Neuron (in vitro differentiated cells): ENCODE results near the gene ANK2.

Source experiments
- H2AFZ ChIP-seq: one replicate; pipeline ENCODE4 v1.6.1; 2013; ENCODE audit warnings: low read depth, mild to moderate bottlenecking, inconsistent platforms, low read length, moderate library complexity
- H3K27me3 ChIP-seq: one replicate; pipeline ENCODE4 v1.6.1; 2013; ENCODE audit warnings: low read length; ENCODE audit not compliant: insufficient read depth
- H3K36me3 ChIP-seq: one replicate; pipeline ENCODE4 v1.6.1; 2013; ENCODE audit warnings: low read length; ENCODE audit not compliant: insufficient read depth
- H3K4me1 ChIP-seq: one replicate; pipeline ENCODE4 v1.6.1; 2013; ENCODE audit warnings: low read length; ENCODE audit not compliant: insufficient read depth
- H3K4me3 ChIP-seq: 2 replicates; pipeline ENCODE4 v1.5.1; 2013; ENCODE audit warnings: mild to moderate bottlenecking, low read length, moderate library complexity
- H3K9me3 ChIP-seq: one replicate; pipeline ENCODE4 v1.6.1; 2013; ENCODE audit warnings: low read length

ANK2 gene

DNA sequence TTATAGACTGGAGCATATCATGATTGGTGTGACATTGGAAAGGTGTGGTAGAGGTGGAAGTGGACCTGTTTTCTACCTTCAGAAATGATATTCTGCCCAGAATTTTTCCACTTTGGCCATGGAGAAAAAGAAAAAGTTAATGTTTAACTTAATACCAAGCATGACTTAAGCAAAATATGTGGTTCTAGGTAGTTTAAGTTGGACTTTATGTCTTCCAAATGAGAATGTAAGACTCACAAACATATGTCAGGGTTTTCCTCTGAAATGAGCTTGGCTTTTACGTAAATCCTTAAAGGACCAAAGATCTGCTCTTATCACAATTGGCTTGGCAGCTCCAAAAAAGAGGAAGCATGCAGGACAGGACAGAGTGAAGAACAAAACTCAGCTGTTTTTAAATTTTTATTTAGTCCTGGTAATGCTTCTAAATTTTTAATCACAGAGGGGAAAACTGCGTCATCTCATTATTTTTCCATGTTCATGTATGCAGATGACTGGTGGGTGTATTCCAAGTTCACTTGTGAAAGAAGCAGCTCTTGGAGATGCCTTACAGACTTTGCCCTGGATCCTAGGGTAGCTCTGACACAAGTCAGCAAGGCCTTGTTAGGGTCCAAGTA is 98.2 kb downstream of the ANK2 start:
- Histone ChIP-seq H3K9me3 (no peaks in the 10 kb centered on the region), H3K4me3 (no peak overlapping the region), H3K36me3 (no peaks in the 10 kb centered on the region), H3K4me1 (peaks cover 34% of the 10 kb centered on the region), H2AFZ (no peak overlapping the region), H3K27me3 (no peaks in the 10 kb centered on the region)

DNA sequence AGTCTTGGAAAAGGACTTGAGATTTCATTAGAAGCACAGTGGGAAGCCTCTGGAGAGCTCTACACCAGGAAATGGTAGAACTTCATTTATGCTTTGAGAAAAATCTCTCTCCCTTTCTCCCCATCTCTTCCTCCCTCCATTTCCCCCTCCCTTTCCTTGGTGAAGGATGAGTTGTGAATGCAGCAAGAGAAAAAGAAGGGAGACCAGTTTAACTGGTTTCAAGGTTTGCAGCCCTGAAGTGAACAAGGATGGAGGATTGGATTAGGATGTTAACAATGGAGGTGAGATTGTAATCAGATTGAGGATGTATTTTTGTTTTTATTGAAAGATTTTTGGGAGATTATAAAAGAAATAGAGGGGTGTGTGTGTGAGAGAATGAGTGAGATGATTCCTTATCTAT is 99.5 kb downstream of the ANK2 start:
- H3K4me1 ChIP-seq, result peaks cover 27% of the 10 kb centered on the region
- H3K27me3 ChIP-seq, result no peaks in the 10 kb centered on the region
- H2AFZ ChIP-seq, result no peak overlapping the region
- H3K9me3 ChIP-seq, result no peaks in the 10 kb centered on the region
- H3K4me3 ChIP-seq, result no peak overlapping the region
- no peaks in the 10 kb centered on the region for H3K36me3 ChIP-seq

DNA sequence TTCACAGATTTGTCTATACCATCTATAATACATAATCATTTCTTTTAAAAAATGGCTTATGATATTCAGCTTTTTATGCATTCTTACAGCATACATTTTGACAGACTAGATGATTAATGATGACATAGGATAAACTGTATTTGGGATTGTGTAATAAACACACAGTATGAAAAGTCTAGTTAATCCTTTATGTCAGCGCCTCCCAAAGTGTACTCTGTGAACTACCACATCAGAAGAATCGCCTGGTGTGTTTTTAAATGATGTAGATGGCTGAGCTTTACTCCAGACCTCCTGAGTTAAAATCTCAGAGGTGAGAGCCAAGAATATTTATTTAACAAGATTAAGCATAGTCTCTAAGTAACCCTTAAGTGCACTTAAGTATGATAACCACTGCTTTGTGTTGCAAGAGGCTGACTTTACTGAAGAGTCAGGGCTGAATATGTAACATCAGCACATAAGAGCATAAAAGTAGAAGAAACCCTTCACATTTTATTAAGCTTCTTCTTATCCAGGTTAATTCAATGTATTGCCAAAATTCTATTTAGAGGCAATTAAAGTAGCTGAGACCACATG is 104.2 kb downstream of the ANK2 start:
- Histone ChIP-seq H3K4me3 (no peak overlapping the region), H3K4me1 (no peaks in the 10 kb centered on the region), H3K9me3 (no peaks in the 10 kb centered on the region), H3K27me3 (no peaks in the 10 kb centered on the region), H2AFZ (no peak overlapping the region), H3K36me3 (no peaks in the 10 kb centered on the region)

DNA sequence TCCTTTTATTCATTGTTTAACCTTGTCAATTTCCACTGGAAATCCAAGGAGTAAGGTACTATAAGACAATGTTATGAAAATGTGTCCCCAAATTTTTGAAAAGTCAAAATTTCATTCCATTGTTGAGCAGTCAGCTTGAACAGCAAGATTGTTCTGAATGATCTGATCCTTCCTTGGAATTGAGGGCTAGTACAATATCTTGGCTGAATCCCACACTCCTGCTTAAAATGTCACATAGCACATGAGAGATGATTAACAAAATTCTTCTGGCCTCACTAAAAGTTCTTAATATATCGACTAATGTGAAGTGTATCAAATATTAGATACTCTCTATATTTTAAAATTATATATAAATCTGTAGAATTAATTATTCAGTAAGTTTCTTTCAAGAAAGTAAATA is 104.8 kb downstream of the ANK2 start:
- H3K36me3 ChIP-seq, result no peaks in the 10 kb centered on the region
- no peaks in the 10 kb centered on the region for H3K4me1 ChIP-seq
- no peak overlapping the region for H2AFZ ChIP-seq
- no peaks in the 10 kb centered on the region for H3K9me3 ChIP-seq
- H3K4me3 ChIP-seq, result no peak overlapping the region
- H3K27me3 ChIP-seq, result no peaks in the 10 kb centered on the region

DNA sequence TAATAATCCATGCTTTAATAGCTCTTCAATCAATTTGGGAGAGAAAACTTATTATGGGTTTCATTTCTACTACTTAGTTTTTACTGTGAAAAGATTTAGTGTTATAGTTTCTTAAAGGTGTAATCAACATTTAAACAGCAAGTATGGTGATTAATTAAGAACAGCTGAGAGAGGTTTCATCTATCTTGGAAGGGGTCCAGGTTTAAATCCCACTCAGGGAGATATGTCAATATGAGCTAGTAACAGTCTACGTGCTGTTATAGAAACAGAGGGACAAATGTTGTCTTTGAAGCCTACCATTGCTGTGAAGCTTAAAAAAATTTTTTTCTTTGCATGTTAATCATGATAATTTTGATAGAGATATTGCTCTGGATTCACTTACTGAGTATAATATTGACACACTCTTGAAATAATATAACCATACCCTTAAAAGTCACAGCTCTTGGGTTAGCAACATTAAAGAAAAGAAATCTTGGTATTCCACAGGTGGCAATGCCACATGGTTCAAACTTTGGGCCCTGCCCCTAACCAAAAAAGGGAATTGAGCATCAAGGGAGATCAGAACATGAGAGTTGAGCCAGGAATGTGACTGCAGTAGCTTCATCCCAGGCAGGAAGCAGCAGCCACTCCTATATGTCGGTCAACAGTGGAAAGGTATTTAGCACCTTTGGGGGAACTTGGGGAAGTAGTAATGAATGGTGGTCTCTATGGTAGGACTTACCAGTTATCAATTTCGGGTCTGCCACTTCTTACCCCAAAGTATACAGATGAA is 107.8 kb downstream of the ANK2 start:
- no peaks in the 10 kb centered on the region for H3K9me3 ChIP-seq
- no peak overlapping the region for H2AFZ ChIP-seq
- no peaks in the 10 kb centered on the region for H3K4me1 ChIP-seq
- no peaks in the 10 kb centered on the region for H3K27me3 ChIP-seq
- H3K36me3 ChIP-seq, result no peaks in the 10 kb centered on the region
- no peak overlapping the region for H3K4me3 ChIP-seq

DNA sequence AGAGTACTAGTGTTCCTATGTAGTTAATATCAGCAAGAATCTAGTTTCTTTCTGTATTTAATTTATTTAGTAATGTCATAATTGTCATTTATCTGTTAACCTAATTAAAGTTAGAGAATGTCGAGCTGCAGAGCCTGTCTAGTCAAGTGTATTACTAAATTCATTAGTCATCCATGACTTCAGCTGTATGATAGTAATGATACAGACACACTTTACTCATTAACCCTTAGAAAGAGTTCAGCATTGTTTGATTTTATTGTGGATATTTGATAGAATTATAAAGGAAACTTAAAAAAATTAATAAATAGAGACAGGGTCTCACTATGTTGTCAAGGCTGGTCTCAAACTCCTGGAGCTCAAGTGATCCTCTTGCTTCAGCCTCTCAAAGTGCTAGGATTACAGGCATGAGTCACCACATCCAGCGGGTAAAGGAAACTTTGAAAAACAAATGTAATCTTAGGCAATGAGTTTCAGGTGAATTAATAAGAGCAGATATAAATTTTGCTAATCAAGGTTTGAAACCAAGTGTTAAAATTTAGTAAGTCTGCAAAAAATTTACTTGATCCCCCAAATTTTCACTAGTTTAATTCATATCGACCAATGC is 110.6 kb downstream of the ANK2 start:
- H3K4me3 ChIP-seq, result no peak overlapping the region

DNA sequence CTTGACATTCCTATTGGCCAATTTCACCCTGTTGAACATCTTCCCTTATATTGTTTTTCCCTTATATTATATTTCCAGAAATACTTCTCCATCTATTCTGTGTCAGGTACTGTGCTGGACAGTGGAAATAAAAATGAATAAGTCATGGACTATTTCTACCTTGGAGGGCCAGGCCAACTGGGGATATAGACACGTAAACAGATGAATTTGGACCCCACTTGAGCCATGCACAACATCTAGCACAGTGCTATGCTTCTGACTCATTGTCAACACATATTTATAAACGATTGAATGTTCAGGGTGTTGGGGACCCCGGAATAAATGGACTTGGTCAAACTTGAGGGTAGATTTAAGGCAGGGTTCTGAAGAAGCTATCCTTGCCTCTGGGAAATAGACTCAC is 111.1 kb downstream of the ANK2 start:
- no peaks in the 10 kb centered on the region for H3K27me3 ChIP-seq
- H3K9me3 ChIP-seq, result no peaks in the 10 kb centered on the region
- no peak overlapping the region for H2AFZ ChIP-seq
- H3K4me1 ChIP-seq, result no peaks in the 10 kb centered on the region
- no peak overlapping the region for H3K4me3 ChIP-seq
- no peaks in the 10 kb centered on the region for H3K36me3 ChIP-seq

More for the DNA sequence above, 110.6 kb downstream of the ANK2 start:
- H3K36me3 ChIP-seq, result no peaks in the 10 kb centered on the region
- no peaks in the 10 kb centered on the region for H3K4me1 ChIP-seq
- no peaks in the 10 kb centered on the region for H3K9me3 ChIP-seq
- no peak overlapping the region for H2AFZ ChIP-seq
- no peaks in the 10 kb centered on the region for H3K27me3 ChIP-seq

DNA sequence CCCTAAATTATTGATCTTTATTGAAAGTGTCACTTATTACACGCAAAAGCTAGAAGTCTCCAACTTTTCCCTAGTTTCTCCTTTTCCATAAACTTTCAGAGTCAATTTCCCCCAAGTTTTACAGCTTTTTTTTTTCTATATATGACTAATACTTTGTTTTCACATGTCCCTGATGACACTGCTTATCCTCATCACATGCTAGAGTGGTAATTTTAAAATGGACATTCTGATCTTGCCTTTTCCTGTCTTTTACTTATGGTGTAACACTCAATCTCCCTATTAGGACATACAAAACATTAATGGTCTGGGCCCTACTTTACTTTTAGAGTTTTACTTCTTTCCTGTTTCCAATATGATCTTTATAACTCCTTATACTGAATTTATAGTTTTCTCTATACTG is 112.6 kb downstream of the ANK2 start:
- no peaks in the 10 kb centered on the region for H3K4me1 ChIP-seq
- no peak overlapping the region for H2AFZ ChIP-seq
- H3K36me3 ChIP-seq, result no peaks in the 10 kb centered on the region
- H3K27me3 ChIP-seq, result no peaks in the 10 kb centered on the region
- H3K4me3 ChIP-seq, result no peak overlapping the region
- H3K9me3 ChIP-seq, result no peaks in the 10 kb centered on the region

DNA sequence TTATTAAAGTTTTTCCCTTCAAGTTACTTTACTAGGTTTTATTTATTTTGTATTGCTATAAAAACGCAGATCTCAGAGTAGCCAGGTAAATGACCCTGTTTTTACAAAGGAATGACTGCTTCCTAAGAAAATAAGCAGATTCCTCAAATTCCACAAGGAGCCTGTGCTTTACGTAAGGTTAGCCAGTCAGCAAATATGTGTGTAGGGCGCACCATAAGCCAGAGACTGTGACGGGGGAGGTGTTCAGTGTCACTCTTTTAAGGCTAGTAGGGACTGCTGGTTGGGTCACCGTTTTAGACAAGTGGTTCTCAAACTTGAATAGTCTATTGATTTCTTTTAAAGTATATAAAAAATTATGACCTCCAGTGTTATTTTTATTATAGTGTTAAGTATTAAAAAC is 119.9 kb downstream of the ANK2 start:
- peaks cover 20% of the 10 kb centered on the region for H3K4me1 ChIP-seq
- no peak overlapping the region for H3K4me3 ChIP-seq
- H3K9me3 ChIP-seq, result no peaks in the 10 kb centered on the region
- no peaks in the 10 kb centered on the region for H3K27me3 ChIP-seq
- H2AFZ ChIP-seq, result no peak overlapping the region
- H3K36me3 ChIP-seq, result no peaks in the 10 kb centered on the region

DNA sequence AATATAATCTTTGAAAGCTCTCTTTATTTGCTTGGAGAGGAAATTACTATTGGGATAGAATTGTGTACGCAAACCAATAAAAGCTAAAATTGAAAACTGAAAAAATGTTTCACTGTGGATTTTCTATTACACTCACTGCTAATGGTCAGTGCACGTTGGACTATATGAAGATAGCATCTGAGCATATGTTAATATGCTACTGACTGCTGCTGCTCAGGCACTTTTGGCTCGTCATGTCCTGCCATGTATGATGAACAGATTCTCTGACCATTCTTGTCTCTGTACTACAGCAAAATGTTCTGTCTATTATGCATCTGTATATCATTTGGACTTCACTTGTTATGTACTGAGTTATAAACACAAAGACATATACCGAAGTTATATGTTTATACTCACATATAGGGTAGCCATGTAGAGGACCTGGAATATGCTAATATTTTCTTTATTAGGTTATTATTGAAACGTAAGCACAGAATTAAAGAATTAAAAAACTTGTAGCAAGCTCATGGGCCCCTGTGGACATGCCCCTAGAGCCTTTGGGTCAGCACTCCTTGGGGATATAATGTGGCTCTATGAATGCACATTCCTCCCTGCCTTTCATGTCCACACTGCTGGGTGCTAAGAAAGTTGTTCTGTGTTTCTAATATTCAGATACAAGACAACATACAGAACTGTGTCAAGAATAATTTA is 120.8 kb downstream of the ANK2 start:
- Histone ChIP-seq H2AFZ (no peak overlapping the region), H3K27me3 (no peaks in the 10 kb centered on the region), H3K9me3 (no peaks in the 10 kb centered on the region), H3K4me1 (peaks cover 20% of the 10 kb centered on the region), H3K4me3 (no peak overlapping the region), H3K36me3 (no peaks in the 10 kb centered on the region)

DNA sequence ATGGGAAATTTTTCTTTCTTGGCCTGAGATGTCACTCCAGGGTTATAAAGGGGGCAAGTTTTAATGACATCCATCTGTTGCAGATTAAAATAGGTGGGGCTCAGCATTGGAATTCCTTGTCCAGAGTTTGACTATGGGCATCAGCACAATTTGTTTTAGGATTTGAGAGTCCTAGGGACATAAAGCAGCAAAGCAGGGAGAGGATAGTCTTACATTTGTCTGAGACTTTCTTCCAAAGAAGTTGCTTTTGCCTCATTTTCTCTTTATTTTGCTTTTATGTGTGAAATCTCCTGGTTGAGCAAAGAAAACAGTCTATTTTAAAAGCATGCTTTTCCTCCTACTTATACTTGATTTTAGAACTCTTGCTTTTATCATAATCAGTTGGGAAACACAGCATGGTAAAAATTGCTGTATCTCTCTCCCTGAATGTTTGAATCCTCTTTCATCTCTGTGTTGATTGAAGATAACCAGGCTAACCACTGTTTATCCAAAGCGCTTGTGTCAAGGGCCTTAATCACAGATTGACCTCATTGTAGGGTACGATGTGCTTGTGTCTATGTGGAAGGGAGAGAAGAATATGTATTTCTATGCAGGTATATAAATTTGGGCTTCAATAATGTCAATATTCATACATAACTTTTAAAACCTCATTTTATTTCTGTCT is 121.5 kb downstream of the ANK2 start:
- Histone ChIP-seq H3K9me3 (no peaks in the 10 kb centered on the region), H3K27me3 (no peaks in the 10 kb centered on the region), H3K4me1 (peaks cover 20% of the 10 kb centered on the region), H2AFZ (no peak overlapping the region), H3K4me3 (no peak overlapping the region), H3K36me3 (no peaks in the 10 kb centered on the region)

DNA sequence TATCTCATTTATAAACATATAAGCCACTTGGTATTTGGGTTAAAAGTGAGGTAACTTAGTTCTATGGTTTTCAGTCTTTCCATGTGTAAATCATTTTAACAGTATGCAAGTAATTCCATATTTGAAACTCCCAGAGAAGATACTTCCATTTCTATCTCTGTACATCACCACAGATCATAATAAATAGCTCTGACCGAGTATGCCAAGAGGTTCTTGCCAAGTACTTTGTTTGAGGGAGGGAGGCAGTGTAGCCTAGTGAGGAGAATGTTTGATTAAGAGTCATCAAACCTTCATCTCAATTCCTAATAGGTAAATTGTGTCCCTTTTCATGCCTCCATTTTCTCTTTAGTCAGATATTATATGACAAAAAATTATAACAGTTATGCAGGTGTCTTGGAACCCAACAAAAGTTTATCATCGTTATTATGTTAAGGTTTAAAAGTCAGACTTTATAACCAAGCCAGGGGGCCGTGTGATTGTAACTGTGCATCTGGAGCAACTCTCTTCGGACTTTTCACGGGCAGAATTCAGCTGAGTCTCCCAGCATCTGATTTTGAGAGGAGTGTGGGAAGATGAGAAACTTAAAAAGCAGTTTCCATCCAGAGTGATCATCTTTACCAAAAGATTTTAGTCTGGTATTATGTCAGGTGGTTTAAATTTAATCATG is 123.8 kb downstream of the ANK2 start:
- no peaks in the 10 kb centered on the region for H3K9me3 ChIP-seq
- no peak overlapping the region for H3K4me3 ChIP-seq
- H3K27me3 ChIP-seq, result no peaks in the 10 kb centered on the region
- no peaks in the 10 kb centered on the region for H3K36me3 ChIP-seq
- H2AFZ ChIP-seq, result no peak overlapping the region
- H3K4me1 ChIP-seq, result peaks cover 20% of the 10 kb centered on the region
